Osteocyte (in vitro differentiated cells): ENCODE data around the gene ATXN7L3B. TPM values are rescaled to one million over a fixed set of nuclear protein-coding genes. Genes with fewer than 3 reads are reported as not detected.

Experiments used
- DNase-seq: peaks from one replicate; pipeline ENCODE4 v3.0.0; 2021; ENCODE audit warnings: mixed read lengths; ENCODE audit not compliant: unreplicated experiment; ENCODE audit errors: extremely low spot score
- H3K27ac Mint-ChIP-seq: one replicate; pipeline ENCODE4 v1.8.0; 2021; ENCODE audit warnings: mild to moderate bottlenecking, mixed read lengths; ENCODE audit not compliant: unreplicated experiment
- H3K27me3 Mint-ChIP-seq: one replicate; pipeline ENCODE4 v1.8.0; 2021; ENCODE audit warnings: mixed read lengths; ENCODE audit not compliant: unreplicated experiment
- H3K36me3 Mint-ChIP-seq: one replicate; pipeline ENCODE4 v1.8.0; 2021; ENCODE audit warnings: mixed read lengths; ENCODE audit not compliant: unreplicated experiment
- H3K4me1 Mint-ChIP-seq: one replicate; pipeline ENCODE4 v1.8.0; 2021; ENCODE audit warnings: mixed read lengths; ENCODE audit not compliant: unreplicated experiment
- H3K4me3 Mint-ChIP-seq: one replicate; pipeline ENCODE4 v1.8.0; 2021; ENCODE audit warnings: mild to moderate bottlenecking, moderate library complexity, mixed read lengths; ENCODE audit not compliant: unreplicated experiment
- H3K9me3 Mint-ChIP-seq: one replicate; pipeline ENCODE4 v1.8.0; 2021; ENCODE audit warnings: mixed read lengths; ENCODE audit not compliant: unreplicated experiment
- CTCF ChIP-seq: fragments of 200-600 bp; sonication (generic); IDR thresholded peaks from 2 replicates; pipeline ENCODE4 v1.5.0; 2021; ENCODE audit warnings: antibody characterized with exemption, mild to moderate bottlenecking, moderate library complexity
- total RNA-seq: library from RNA; stranded (reverse); gene quantifications from 2 replicates; pipeline ENCODE4 v1.2.1, GENCODE V29; 2021

The ATXN7L3B gene
- total RNA-seq, 1 donor from 2014 or later: 34.2 TPM

GRCh38 chr12:74579446-74579845, 41.8 kb downstream of the ATXN7L3B start:
- Mint-ChIP-seq H3K4me1 (no peaks in the 10 kb centered on the region), H3K9me3 (no peaks in the 10 kb centered on the region), H3K27me3 (peaks cover 19% of the 10 kb centered on the region), H3K36me3 (no peaks in the 10 kb centered on the region), H3K4me3 (no peak overlapping the region), H3K27ac (no peak overlapping the region)
- no peak for DNase-seq
- TF ChIP-seq CTCF: no peak

GRCh38 chr12:74579981-74580380, 42.3 kb downstream of the ATXN7L3B start:
- Mint-ChIP-seq H3K27me3 (peaks cover 19% of the 10 kb centered on the region), H3K4me1 (peaks cover 1% of the 10 kb centered on the region)

GRCh38 chr12:74581439-74581838, 43.8 kb downstream of the ATXN7L3B start:
- Mint-ChIP-seq H3K27me3 (peaks cover 15% of the 10 kb centered on the region), H3K4me3 (no peak overlapping the region), H3K36me3 (no peaks in the 10 kb centered on the region), H3K27ac (no peak overlapping the region), H3K4me1 (peaks cover 12% of the 10 kb centered on the region), H3K9me3 (no peaks in the 10 kb centered on the region)
- TF ChIP-seq CTCF: no peak
- DNase-seq: no peak

More at GRCh38 chr12:74579981-74580380, 42.3 kb downstream of the ATXN7L3B start:
- Mint-ChIP-seq H3K36me3 (no peaks in the 10 kb centered on the region), H3K9me3 (no peaks in the 10 kb centered on the region), H3K27ac (no peak overlapping the region), H3K4me3 (no peak overlapping the region)
- no peak for TF ChIP-seq CTCF
- DNase-seq: no peak

GRCh38 chr12:74584483-74585062, 46.9 kb downstream of the ATXN7L3B start:
- H3K27ac Mint-ChIP-seq: no peak overlapping the region
- no peaks in the 10 kb centered on the region for H3K9me3 Mint-ChIP-seq

GRCh38 chr12:74586251-74586650, 48.6 kb downstream of the ATXN7L3B start:
- no peaks in the 10 kb centered on the region for H3K36me3 Mint-ChIP-seq
- TF ChIP-seq CTCF: no peak
- no peaks in the 10 kb centered on the region for H3K9me3 Mint-ChIP-seq
- peaks cover 16% of the 10 kb centered on the region for H3K4me1 Mint-ChIP-seq
- no peak overlapping the region for H3K27ac Mint-ChIP-seq
- no peak for DNase-seq
- no peak overlapping the region for H3K4me3 Mint-ChIP-seq
- no peaks in the 10 kb centered on the region for H3K27me3 Mint-ChIP-seq

More at GRCh38 chr12:74584483-74585062, 46.9 kb downstream of the ATXN7L3B start:
- no peaks in the 10 kb centered on the region for H3K36me3 Mint-ChIP-seq
- TF ChIP-seq CTCF: no peak
- H3K27me3 Mint-ChIP-seq: peaks cover 8% of the 10 kb centered on the region
- H3K4me1 Mint-ChIP-seq: peaks cover 16% of the 10 kb centered on the region
- no peak overlapping the region for H3K4me3 Mint-ChIP-seq
- no peak for DNase-seq
